GM12878 (cell line): Measurements from ENCODE around the gene DPF3.

Experiments used
- CREB1 ChIP-seq: IDR thresholded peaks from 2 replicates; pipeline ENCODE4 v1.6.1; 2012; ENCODE audit warnings: low read depth, mild to moderate bottlenecking, inconsistent platforms
- EP300 ChIP-seq, 2 experiments: fragments of 150-350 bp in 1 of 2; IDR thresholded peaks; 2 replicates each; pipeline ENCODE4 v1.6.1; 2011 to 2012; ENCODE audit warnings: low read depth in 2 of 2, low read length in 2 of 2, borderline replicate concordance in 1 of 2, improper control_type of control experiment in 1 of 2, inconsistent platforms in 1 of 2; ENCODE audit not compliant: control insufficient read depth in 1 of 2
- FOS ChIP-seq: IDR thresholded peaks from 3 replicates; pipeline ENCODE4 v1.6.1; 2011; ENCODE audit warnings: borderline replicate concordance; ENCODE audit not compliant: insufficient read length; ENCODE audit errors: extremely low read depth
- HCFC1 ChIP-seq: fragments of 150-350 bp; IDR thresholded peaks from 2 replicates; pipeline ENCODE4 v1.6.1; 2014; ENCODE audit warnings: low read length
- KDM1A ChIP-seq: fragments of 200-600 bp; sonication (generic); IDR thresholded peaks from 2 replicates; pipeline ENCODE4 v1.6.1; 2016; ENCODE audit warnings: borderline replicate concordance
- POLR2AphosphoS5 ChIP-seq: IDR thresholded peaks from 2 replicates; pipeline ENCODE4 v1.6.1; 2011; ENCODE audit warnings: mild to moderate bottlenecking, low read length, inconsistent platforms
- POU2F2 ChIP-seq: IDR thresholded peaks from 3 replicates; pipeline ENCODE4 v1.6.1; 2011; ENCODE audit warnings: low read depth, mild to moderate bottlenecking, low read length, borderline replicate concordance
- RAD21 ChIP-seq: IDR thresholded peaks from 2 replicates; pipeline ENCODE4 v1.6.1; 2011; ENCODE audit warnings: mild to moderate bottlenecking, low read depth, low read length, moderate library complexity; ENCODE audit not compliant: insufficient read depth
- RB1 ChIP-seq: fragments of 450-650 bp; formaldehyde crosslinking; IDR thresholded peaks from 2 replicates; pipeline ENCODE4 v1.6.1; 2017; ENCODE audit warnings: mild to moderate bottlenecking, borderline replicate concordance
- RFX5 ChIP-seq: IDR thresholded peaks from 2 replicates; pipeline ENCODE4 v1.6.1; 2011; ENCODE audit warnings: low read depth, low read length, improper control_type of control experiment
- TAF1 ChIP-seq: IDR thresholded peaks from 2 replicates; pipeline ENCODE4 v1.6.1; 2011; ENCODE audit warnings: mild to moderate bottlenecking, low read depth, low read length, borderline replicate concordance
- TF ChIP-seq, protein P1 (sequence below), 3 experiments: IDR thresholded peaks in 2 of 3; conservative IDR thresholded peaks in 1 of 3; 2 replicates each; pipeline ENCODE4 v1.5.1; 2011; ENCODE audit warnings: low read depth in 3 of 3, low read length in 3 of 3, mild to moderate bottlenecking in 3 of 3, control low read depth in 2 of 3, moderate library complexity in 2 of 3, inconsistent platforms in 1 of 3, mixed read lengths in 1 of 3; ENCODE audit not compliant: control insufficient read depth in 2 of 3, insufficient read depth in 1 of 3; ENCODE audit errors: extremely low read depth in 1 of 3

- TF ChIP-seq TAF1 (no peak), HCFC1 (no peak), EP300 (IDR thresholded peaks at IDR 0.05; ENCODE audit: borderline replicate concordance in 1 of 2, control insufficient read depth in 1 of 2, low read depth in 2 of 2, low read length in 2 of 2) (no peak), RAD21 (no peak), RB1 (no peak), POLR2AphosphoS5 (no peak), KDM1A (no peak), RFX5 (no peak), CREB1 (no peak), FOS (no peak), POU2F2 (no peak)
- TF ChIP-seq, protein P1, sequence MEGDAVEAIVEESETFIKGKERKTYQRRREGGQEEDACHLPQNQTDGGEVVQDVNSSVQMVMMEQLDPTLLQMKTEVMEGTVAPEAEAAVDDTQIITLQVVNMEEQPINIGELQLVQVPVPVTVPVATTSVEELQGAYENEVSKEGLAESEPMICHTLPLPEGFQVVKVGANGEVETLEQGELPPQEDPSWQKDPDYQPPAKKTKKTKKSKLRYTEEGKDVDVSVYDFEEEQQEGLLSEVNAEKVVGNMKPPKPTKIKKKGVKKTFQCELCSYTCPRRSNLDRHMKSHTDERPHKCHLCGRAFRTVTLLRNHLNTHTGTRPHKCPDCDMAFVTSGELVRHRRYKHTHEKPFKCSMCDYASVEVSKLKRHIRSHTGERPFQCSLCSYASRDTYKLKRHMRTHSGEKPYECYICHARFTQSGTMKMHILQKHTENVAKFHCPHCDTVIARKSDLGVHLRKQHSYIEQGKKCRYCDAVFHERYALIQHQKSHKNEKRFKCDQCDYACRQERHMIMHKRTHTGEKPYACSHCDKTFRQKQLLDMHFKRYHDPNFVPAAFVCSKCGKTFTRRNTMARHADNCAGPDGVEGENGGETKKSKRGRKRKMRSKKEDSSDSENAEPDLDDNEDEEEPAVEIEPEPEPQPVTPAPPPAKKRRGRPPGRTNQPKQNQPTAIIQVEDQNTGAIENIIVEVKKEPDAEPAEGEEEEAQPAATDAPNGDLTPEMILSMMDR (IDR thresholded peaks at IDR 0.05 in 2 of 3, conservative IDR thresholded peaks at IDR 0.05 in 1 of 3; ENCODE audit: control insufficient read depth in 2 of 3, extremely low read depth in 1 of 3, insufficient read depth in 1 of 3, low read depth in 3 of 3, low read length in 3 of 3) = no peak
These were observed 214.3 kb downstream of the DPF3 start for GRCh38 chr14:72679536-72680151.
